IPS DF 6.9 (cell line): ENCODE measurements around the gene OR2AT4.
"Not testable (repeated sequence)": the region's sequence is repeated elsewhere in the genome, so short reads cannot be mapped to it uniquely, and the experiment has no call there.

Experiments used
- DNase-seq: peaks from one replicate; pipeline ENCODE4 v3.0.0-alpha.2; 2013; ENCODE audit warnings: low read depth, low spot score
- H3K27ac ChIP-seq: one replicate; pipeline ENCODE4 v1.5.1; 2013; ENCODE audit warnings: low read length, control low read depth
- H3K27me3 ChIP-seq: 2 replicates; pipeline ENCODE4 v1.6.1; 2013; ENCODE audit warnings: mild to moderate bottlenecking, low read length; ENCODE audit not compliant: control insufficient read depth, insufficient read depth
- H3K36me3 ChIP-seq: 2 replicates; pipeline ENCODE4 v1.6.1; 2013; ENCODE audit warnings: low read length; ENCODE audit not compliant: control insufficient read depth, insufficient read depth
- H3K4me1 ChIP-seq: 2 replicates; pipeline ENCODE4 v1.6.1; 2013; ENCODE audit warnings: low read length; ENCODE audit not compliant: control insufficient read depth, insufficient read depth
- H3K4me3 ChIP-seq: 2 replicates; pipeline ENCODE4 v1.5.1; 2013; ENCODE audit warnings: mild to moderate bottlenecking, low read length
- H3K9me3 ChIP-seq: 2 replicates; pipeline ENCODE4 v1.6.1; 2013; ENCODE audit warnings: low read length, inconsistent platforms; ENCODE audit not compliant: control insufficient read depth, insufficient read depth
- WGBS: extraction: QIAGEN DNeasy Blood & Tissue Kit; methylation state at CpG from one replicate; pipeline ENCODE4 v1.1.7; 2013; ENCODE audit warnings: mixed read lengths, missing lambda C conversion rate; ENCODE audit not compliant: insufficient read length, insufficient coverage; 5-methylcytosine and 5-hydroxymethylcytosine counted together

Gene OR2AT4

GRCh38 chr11:75103380-75104026 lies 6.8 kb upstream of the OR2AT4 start:
- Histone ChIP-seq H3K9me3 (no peaks in the 10 kb centered on the region), H3K4me3 (no peak overlapping the region), H3K27me3 (no peaks in the 10 kb centered on the region), H3K27ac (no peak overlapping the region), H3K4me1 (peaks cover 4% of the 10 kb centered on the region), H3K36me3 (no peaks in the 10 kb centered on the region)
- no peak for DNase-seq
- no CpG with 5 or more reads among the region's 5 CpGs for WGBS

GRCh38 chr11:75101424-75102128 lies 4.9 kb upstream of the OR2AT4 start:
- no CpG with 5 or more reads among the region's 8 CpGs for WGBS
- DNase-seq = no peak

GRCh38 chr11:75100314-75100713 lies 3.6 kb upstream of the OR2AT4 start:
- DNase-seq = no peak
- H3K36me3 ChIP-seq = no peaks in the 10 kb centered on the region
- WGBS = no CpG with 5 or more reads among the region's 3 CpGs
- H3K4me1 ChIP-seq = peaks cover 3% of the 10 kb centered on the region; the same call in 1 of the 2 replicates
- H3K9me3 ChIP-seq = no peaks in the 10 kb centered on the region
- H3K27me3 ChIP-seq = no peaks in the 10 kb centered on the region
- no peak overlapping the region for H3K4me3 ChIP-seq
- H3K27ac ChIP-seq = no peak overlapping the region

More at GRCh38 chr11:75101424-75102128, 4.9 kb upstream of the OR2AT4 start:
- H3K9me3 ChIP-seq = no peaks in the 10 kb centered on the region
- no peaks in the 10 kb centered on the region for H3K27me3 ChIP-seq
- H3K27ac ChIP-seq = no peak overlapping the region
- H3K4me1 ChIP-seq = peaks cover 4% of the 10 kb centered on the region
- H3K4me3 ChIP-seq = no peak overlapping the region
- no peaks in the 10 kb centered on the region for H3K36me3 ChIP-seq

GRCh38 chr11:75099635-75100034 lies 3.0 kb upstream of the OR2AT4 start:
- H3K27me3 ChIP-seq = no peaks in the 10 kb centered on the region
- no peak overlapping the region for H3K27ac ChIP-seq
- no peak overlapping the region for H3K4me3 ChIP-seq
- WGBS = no CpG with 5 or more reads among the region's 1 CpG
- no peaks in the 10 kb centered on the region for H3K9me3 ChIP-seq
- no peaks in the 10 kb centered on the region for H3K36me3 ChIP-seq
- H3K4me1 ChIP-seq = peaks cover 3% of the 10 kb centered on the region; the same call in 1 of the 2 replicates
- no peak for DNase-seq

- H3K4me3 ChIP-seq, H3K9me3 ChIP-seq, H3K27ac ChIP-seq, H3K27me3 ChIP-seq, DNase-seq, H3K4me1 ChIP-seq, H3K36me3 ChIP-seq: not testable (repeated sequence)
- WGBS = no CpG with 5 or more reads among the region's 22 CpGs
These were observed 2.3 kb upstream of the OR2AT4 start for GRCh38 chr11:75098835-75099439.

- H3K36me3 ChIP-seq, H3K9me3 ChIP-seq, DNase-seq, H3K4me3 ChIP-seq, H3K27me3 ChIP-seq, H3K27ac ChIP-seq, H3K4me1 ChIP-seq: not testable (repeated sequence)
- WGBS = no CpG with 5 or more reads among the region's 21 CpGs
These were observed 1.5 kb upstream of the OR2AT4 start for GRCh38 chr11:75098181-75098580.

- WGBS = no CpG with 5 or more reads among the region's 2 CpGs
- Histone ChIP-seq H3K4me1 (peaks cover 3% of the 10 kb centered on the region; the same call in 1 of the 2 replicates), H3K9me3 (no peaks in the 10 kb centered on the region), H3K36me3 (no peaks in the 10 kb centered on the region), H3K27ac (no peak overlapping the region), H3K27me3 (no peaks in the 10 kb centered on the region), H3K4me3 (no peak overlapping the region)
- DNase-seq = no peak
These were observed 489 bp upstream of the OR2AT4 start for GRCh38 chr11:75097173-75097557.

GRCh38 chr11:75094382-75094781 lies 2.3 kb downstream of the OR2AT4 start:
- not testable (repeated sequence) for H3K9me3 ChIP-seq, H3K27me3 ChIP-seq, H3K4me3 ChIP-seq, H3K4me1 ChIP-seq, H3K36me3 ChIP-seq, H3K27ac ChIP-seq, DNase-seq

- Histone ChIP-seq H3K9me3 (no peaks in the 10 kb centered on the region), H3K36me3 (no peaks in the 10 kb centered on the region), H3K27me3 (no peaks in the 10 kb centered on the region), H3K4me1 (no peaks in the 10 kb centered on the region), H3K4me3 (no peak overlapping the region), H3K27ac (no peak overlapping the region)
- WGBS = no CpG with 5 or more reads among the region's 4 CpGs
- no peak for DNase-seq
These were observed 6.0 kb downstream of the OR2AT4 start for GRCh38 chr11:75090671-75091177.

GRCh38 chr11:75087319-75088305 lies 9.1 kb downstream of the OR2AT4 start:
- Histone ChIP-seq H3K36me3 (no peaks in the 10 kb centered on the region), H3K4me3 (no peak overlapping the region), H3K9me3 (no peaks in the 10 kb centered on the region), H3K27me3 (no peaks in the 10 kb centered on the region), H3K4me1 (no peaks in the 10 kb centered on the region), H3K27ac (no peak overlapping the region)
- DNase-seq = no peak
- no CpG with 5 or more reads among the region's 7 CpGs for WGBS
